Posterior vena cava (tissue), 2 donors: ENCODE data around the gene MAPK12. TPM values are rescaled to one million over a fixed set of nuclear protein-coding genes. Genes with fewer than 3 reads are reported as not detected.

ENCODE experiments used
- DNase-seq: peaks from one replicate; pipeline ENCODE4 v3.0.0-alpha.2; 2020; ENCODE audit warnings: low spot score
- intact Hi-C, 2 donors: fragments of 100-400 bp; cut with DNase I; formaldehyde crosslinking; loops; one replicate each; pipeline versions ENCODE4 v1.14.1 to v1.14.2; 2022 to 2023
- long read RNA-seq, 2 donors: library from polyadenylated mRNA; unstranded; transcript quantifications; one replicate each; pipeline ENCODE4 v2.0.0, GENCODE V29; 2020 to 2021
- total RNA-seq, 2 donors: library from RNA; stranded (reverse); fragmentation: NEBNext Ultra II Directional; extraction: Animal tissue kit (Norgen Biotek cat#: 25700); gene quantifications; one replicate each; pipeline ENCODE4 v1.2.1, GENCODE V29; 2021
- donor health status: DM: yes; HTN: yes; CAD: no.
- donor health status: DM: yes; HTN: yes; CAD: no.

The MAPK12 gene
- total RNA-seq, result 10 to 100 TPM; 10.4 to 13.2 TPM
- long read RNA-seq, donor 1, transcript MAPK12-201 (12 exons, 1,918 nt), result major isoform, 8 of 16 reads
- long read RNA-seq, donor 1, partial matches to known transcripts, result 0 of 16 reads
- long read RNA-seq, donor 1, other reads (novel, unspliced or antisense), result 6 of 16 reads
- long read RNA-seq, donor 2, partial matches to known transcripts, result 7 of 18 reads
- long read RNA-seq, donor 2, other reads (novel, unspliced or antisense), result 6 of 18 reads

DNA sequence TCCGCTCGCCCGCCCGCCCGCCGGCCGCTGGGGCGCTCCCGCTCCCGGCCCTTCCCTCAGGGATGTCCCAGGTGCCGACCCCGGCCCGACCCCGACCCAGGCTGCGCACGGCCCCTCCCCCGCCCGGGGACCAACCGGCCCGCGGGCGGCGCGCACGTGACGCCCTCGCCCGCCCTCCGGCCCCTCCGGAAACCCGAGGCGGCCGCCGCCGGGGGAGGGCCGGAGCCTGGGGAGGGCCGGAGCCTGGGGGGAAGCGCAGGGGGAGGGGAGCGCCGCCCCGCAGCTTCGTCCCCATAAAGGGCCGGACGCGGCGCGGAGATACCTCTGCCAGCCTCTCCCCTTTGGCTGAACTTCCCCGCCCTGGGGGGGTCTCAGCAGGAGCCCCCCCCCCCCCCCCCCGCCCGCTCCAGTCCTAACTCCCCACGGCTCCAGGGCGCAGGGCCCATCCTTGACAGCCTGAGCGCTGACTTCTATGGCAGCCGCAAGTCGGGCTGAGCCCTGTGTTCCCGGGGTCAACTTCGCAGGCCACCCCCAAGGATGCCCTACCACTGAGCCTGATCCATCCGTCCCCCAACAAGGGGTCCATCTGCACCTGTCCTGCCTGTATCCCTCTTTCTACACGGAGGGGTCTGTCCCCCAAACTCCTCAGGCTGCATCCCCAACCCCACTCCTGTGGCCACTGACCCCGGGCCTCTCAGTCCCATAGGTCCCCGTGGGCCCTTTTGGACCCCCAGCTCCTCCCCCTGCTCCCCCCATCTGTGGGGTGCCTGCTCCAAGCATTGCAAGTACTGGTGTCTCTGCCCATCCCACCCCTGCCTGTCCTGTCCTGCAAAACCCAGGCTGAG is at the start of gene MAPK12:
Gene MAPK12 (minus strand): TSS at position 69 of the 845 bp plus-strand sequence. CDS start 174 bp downstream, outside the sequence.
- no peak for DNase-seq
- intact Hi-C loops, result no loop called here

DNA sequence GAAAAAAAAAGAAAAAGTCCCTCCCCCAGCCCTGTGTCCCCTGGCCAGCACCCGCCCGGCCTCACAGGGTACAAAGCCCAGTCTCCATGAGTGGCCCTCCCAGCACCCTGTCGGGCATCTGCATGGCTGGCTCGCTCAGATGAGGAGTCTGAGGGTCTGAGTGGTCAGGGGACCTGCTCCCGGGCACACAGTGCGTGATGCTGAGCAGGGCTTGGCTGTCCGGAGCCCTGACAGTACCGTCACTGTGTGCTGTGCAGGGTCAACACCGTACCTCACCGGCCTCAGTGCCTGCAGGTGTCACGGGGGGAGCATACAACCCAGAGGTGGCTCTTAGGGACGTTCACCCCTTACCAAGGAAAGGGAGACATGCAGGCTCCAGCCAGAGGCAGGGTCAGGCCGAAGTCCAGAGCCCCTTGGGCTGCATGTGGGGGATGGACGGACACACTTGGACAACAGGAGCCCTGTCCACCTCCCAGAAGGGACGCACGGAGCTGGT is 49.5 kb upstream of the MAPK12 start:
- no peak for DNase-seq
- intact Hi-C loops, result no loop called here

DNA sequence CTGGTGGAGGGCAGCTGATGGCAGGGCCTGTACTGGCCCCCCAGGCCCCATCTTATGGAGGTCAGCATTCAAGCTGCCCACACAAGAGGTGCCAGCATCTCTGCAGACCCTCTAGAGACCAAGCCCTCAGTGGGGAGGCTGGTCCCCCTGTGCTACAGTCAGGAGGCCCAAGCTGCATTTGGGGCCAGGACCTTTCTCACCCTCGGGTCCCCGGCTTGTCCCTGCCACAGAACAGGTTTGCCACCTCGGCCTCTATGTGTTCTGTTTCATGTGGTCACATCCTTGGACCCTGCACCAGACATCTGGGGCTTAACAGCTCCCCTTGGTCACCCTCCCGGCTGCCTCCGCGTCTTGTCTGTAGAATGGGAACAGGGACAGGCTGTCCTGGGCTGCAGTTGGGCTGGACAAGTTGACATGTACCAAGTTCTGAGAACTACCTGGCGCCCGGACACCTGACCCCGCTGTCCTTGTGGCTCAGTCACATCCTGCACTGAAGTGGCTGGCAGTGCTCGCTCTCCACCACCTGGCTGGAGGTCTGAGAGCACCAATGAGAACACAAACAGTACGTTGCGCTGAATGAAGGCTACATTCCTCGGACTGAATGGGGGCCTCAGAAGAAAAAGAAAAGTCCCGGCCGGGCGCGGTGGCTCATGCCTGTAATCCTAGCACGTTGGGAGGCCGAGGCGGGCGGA is 48.7 kb upstream of the MAPK12 start:
- DNase-seq, result no peak
- intact Hi-C loops, result no loop called here

DNA sequence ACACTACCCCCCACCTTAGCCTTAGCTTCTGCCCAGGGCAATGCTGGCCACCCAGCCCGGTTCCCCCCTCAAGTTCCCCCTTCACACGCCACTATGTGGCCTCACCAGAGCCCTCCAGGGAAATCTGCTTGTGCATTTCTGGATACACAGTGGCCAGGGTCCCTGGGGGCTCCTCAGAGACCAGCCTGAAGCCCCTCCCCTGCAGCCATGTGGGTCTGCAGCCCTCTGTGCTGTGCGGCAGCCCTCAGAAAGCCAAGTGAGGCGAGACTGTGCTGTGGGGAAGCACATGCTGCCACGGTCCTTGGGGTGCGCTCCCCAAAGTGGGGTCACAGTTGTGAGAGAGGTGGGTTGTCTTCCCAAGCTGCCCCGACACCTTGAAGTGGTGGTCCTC is 48.1 kb upstream of the MAPK12 start:
- no peak for DNase-seq
- intact Hi-C loops, result no loop called here

DNA sequence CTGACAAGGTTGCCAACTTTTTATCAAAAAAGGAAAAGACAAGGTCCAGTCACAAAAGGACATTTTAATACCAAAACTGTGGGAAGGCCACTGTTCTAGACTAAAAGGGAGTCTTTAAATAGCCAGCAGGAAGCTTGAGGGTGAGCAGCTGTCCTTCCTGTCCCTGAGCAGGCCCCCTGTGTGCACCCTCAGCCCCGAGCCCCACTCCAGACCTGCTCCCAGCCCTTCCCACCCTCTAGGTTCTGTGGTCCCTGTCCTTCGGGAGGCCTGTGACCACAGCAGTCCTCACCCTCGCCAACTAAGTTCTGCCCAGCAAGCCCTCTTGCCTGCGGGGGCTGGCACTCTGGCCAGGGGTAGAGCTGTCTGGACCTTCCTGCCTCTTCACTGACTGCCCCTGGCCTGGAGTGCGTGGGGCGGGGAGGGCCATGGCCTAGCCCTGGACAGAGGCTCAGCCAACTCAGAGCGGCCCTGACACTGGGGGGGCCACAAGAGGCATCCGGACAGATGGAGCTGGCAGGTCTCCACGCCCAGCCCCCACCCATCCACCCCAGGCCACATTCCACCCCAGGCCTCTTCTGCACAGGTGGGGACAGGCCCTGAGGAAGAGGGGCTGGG is 47.6 kb upstream of the MAPK12 start:
- intact Hi-C loops, result no loop called here
- no peak for DNase-seq

DNA sequence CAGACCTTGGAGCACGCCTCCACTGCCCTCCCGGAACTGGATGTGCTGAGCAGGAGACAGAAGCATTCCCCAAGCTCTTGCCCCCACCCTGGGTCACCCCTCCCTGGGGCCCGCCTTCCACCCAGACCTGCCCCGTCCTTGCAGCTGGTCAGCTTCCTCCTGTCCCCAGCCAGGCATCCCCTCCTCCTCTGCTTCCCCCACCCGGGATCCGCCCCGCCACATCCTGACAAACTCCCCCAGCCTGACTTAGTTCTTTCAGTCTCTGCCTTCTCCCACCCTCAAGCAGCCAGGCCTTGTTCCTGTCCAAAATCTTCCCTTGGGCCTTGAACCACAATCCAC is 47.1 kb upstream of the MAPK12 start:
- intact Hi-C loops, result no loop called here

DNA sequence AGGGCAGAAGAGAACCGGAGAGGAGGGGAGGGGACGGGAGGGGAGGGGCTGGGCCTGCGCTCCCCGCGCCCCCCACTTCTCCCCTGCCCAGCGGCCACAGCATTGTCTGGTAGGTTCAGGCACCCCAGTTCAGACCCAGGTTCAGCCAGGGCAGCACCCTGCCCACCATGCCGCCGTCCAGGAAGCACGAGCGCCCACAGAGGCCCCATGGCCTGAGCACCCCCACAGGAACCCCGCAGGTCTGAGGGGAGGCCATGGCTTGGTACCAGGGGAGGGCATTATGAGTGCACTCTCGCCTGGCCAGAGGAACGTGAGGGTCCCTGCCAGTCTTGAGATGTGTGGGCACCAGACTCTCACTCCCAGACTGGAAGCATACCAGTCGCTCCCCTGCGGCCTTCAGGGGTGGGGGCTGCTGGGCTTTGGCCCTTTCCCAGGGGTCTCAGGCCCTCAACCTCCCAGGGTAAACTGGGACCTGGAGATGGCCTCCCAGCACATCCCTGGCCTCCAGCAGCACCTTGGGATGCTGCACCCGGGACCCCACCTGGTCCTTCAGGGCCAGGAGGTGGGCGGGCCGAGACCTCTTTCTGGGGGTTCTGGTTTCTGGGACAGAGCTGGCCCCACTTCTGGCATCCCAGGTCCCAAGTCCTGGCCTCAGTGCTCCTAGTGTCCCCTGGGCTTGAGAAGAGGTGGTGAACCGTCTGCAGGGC is 46.6 kb upstream of the MAPK12 start:
- intact Hi-C loops, result no loop called here
- no peak for DNase-seq

More for the DNA sequence above, 47.1 kb upstream of the MAPK12 start:
- peak; percentile 94 for DNase-seq

DNA sequence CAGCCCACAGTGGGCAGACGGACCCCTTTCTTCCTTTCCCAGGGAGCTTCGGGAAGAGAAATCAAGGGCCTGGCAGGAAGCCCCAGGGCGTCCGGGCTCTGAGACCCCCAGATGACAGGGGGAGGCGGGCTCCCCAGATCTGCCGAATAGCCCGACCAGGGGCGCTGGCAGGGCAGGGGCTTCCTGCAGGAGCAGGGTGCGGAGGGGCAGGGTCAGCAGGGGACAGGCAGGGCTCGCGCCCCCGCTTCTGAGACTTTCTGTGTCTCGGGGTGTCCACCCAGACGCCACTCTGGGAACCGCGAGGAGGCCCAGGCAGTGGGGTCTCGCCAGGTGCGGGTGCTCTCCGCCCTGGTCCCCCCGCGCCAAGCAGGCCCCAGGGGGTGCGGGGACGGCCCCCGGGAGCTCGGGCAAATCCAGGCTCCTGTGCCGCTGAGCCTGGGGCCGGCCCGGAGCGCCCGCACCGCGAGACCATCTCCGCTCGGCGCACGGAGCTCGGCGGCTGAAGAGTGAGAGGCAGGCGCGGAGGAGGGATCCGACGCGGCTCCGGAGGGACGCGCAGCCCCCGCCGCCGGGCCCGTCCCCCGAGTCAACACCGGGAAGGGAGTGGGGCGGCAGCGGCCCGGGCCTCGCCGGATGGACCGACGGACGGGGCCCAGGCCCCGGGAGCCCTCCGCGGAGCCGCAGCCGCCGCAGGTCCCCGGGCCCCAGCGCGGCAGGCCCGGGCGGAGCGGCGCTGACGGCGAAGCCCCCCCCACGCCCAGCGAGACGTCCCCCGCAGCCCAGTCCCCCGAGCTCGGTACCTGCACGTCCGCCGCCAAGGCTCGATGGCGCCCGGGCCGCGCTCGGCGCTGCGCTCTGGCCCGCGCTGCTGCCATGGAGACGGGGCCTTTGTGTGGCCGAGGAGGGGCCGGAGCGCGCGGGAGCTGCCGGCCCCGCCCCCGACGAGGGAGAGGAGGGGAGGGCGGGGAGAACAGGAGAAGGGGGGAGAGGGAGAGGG is 45.6 kb upstream of the MAPK12 start, which contains the start of gene PLXNB2:
Gene PLXNB2 (minus strand): TSS at position 894 of the 997 bp plus-strand sequence. CDS start 17,062 bp downstream, outside the sequence.
- intact Hi-C loops, result no loop called here
- peak; percentile 93 for DNase-seq

DNA sequence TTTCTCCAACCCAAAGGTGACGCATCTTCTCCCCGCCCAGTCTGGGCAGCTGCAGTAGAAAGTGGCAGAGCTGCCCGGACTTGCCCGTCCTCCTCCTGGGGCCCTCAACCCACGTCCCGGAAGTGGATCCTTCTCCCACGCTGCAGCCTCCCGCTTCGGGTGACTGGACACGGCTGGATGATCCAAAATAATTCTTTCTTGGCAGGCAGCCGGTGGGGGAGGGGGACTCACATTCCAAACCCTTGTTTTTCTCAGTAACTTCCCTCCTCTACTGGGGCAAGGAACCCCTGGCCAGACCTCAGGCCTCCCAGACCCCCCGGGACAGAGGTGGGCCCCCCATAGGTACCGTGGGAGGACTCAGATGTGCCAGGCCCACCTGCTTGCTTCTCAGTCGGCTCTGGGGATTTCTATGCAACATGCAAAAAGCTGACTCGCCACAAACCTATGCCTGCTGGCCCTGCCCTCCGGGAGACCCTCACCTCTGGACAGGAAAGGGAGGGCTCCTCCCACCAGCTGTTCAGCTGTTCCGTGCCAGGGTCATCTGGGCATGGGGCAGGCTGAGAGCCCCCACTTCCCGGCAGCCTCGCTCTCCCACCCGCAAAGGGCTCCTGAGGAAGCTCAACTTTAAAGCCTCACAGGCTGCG is 44.6 kb upstream of the MAPK12 start:
- peak; percentile 94 for DNase-seq
- intact Hi-C loops, result no loop called here

DNA sequence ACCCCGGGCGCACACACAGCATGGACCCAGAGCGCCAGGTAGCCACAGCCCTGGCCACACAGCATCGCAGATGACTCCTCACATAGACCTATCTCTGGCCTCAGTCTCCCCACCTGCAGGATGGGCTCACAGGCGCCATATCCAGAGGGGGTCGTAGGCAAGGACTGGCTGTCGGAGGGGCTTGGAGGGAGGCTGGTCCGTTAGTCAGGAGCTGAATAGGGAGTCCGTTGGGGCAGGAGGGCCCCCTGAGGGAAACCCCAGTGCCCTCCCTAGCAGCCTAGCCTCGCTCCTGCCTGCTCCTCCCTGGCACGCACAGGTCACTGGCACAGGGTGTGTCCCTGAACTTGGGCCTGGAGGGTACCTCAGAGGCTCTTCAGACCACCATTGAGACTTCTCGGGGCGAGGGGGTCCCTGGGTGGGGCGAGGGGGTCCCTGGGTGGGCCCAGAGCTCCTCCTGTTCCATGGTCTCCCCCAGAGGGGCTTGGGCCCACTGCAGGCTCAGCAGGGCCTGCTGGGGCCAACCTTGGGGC is 44.0 kb upstream of the MAPK12 start:
- no peak for DNase-seq
- intact Hi-C loops, result no loop called here

DNA sequence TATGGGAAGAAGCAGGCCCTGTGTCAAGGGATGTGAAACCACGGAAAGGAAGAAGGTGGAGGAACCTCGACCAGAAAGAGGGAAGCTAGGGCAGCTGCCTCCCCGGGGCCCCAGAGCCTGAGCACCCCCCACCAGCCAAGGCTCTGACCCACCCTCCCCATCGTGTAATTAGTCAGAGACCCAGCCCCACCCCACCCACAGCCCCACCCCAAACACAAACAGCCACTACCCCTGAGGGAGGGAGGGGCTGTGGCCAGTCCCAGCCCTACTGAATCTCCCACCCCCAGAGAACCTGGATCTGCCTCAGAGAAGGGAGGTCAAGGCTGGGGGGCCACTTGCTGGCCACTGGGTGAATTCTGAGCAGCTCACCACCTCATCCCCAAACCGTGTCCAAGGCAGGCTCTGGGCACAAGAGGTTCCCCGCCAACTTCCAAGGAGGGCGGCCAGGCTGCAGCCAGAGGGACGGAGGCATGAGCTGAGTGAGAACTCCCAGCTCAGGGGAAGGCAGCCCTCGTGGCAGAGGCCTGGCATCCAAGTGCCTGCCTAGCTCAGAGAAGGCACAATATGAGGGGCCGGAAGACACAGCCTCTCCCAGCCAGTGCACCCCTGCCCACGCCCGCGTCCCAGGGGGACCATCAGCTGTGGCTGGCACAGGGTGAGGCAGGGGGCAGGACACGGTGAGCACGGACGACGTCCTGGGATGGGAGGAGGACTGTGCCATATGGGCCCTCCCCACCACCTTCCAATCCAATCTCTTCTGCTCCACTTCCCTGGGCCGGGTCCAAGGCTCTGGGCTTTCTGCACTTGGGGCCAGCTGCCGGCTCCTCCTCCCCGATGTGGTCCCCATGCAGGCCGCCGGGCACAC is 43.3 kb upstream of the MAPK12 start:
- intact Hi-C loops, result no loop called here
- no peak for DNase-seq

DNA sequence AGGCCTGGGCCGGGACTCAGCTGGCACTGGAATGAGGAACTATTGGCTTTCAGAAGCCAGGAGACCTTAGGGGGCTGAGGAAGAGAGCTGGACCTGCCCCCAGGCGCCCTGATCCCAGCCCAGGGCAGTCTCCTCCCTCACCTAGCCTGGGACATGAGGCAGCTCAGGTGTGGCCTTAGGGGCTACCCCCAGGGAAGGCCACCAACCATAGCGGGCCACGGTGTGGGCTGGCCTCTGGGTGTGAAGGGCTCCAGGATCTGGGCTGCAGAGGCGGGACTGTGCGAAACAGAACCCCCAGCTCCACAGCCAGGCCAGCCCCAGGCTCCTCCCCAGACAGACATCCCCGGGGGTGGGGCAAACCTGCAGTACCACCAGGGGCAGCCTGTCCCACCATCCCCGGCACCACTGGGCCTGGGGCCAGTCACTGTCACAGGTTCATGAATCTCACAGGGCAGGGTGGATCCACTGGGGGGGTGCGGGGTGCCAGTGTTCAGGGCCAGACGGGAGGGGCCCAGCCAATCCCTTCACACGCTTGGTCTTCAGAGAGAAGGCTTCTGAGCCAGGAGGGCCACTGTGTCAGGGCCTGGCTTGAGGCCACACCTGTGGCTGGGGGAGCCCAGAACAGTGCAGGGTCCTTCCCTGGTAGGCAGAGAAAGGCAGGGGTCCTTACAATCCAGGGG is 42.5 kb upstream of the MAPK12 start:
- DNase-seq, result no peak

DNA sequence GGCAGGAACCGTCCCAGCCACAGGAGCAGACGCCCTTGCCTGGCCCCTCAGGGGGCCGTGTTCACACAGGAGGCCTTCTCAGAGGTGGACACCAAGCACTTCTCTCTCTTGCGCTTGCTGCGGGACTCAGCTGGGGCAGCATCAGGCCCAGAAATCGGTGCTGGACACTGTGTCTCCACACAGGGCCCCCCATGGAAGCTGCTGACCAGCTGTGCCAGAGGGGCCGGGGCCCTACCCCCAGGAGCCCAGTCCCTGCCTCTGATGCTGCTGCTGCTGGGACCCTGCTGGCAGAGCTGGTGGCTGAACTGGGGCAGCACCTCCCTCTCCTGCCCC is 42.0 kb upstream of the MAPK12 start:
- intact Hi-C loops, result no loop called here
- no peak for DNase-seq

More for the DNA sequence above, 42.5 kb upstream of the MAPK12 start:
- intact Hi-C loops, result no loop called here

DNA sequence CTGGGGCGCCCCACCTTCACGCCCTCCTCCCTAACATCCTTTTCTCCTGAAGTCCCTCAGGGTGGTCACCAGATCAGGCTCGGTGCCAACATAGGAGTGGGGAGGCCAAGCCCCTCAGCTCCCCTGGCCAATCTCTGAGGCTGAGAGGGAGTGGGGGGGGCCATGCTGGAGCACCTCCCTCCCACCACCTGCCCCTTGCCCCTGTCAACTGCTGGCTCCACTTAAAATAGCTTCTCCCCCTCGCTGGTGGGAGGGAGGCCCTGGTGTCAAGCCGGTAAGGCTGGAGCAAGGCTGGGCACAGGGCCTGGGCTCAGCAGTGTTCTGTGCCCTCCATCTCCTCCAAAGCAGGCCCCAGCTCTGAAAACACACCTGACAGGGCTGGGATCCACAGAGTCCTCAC is 41.1 kb upstream of the MAPK12 start:
- no peak for DNase-seq
- intact Hi-C loops, result no loop called here

DNA sequence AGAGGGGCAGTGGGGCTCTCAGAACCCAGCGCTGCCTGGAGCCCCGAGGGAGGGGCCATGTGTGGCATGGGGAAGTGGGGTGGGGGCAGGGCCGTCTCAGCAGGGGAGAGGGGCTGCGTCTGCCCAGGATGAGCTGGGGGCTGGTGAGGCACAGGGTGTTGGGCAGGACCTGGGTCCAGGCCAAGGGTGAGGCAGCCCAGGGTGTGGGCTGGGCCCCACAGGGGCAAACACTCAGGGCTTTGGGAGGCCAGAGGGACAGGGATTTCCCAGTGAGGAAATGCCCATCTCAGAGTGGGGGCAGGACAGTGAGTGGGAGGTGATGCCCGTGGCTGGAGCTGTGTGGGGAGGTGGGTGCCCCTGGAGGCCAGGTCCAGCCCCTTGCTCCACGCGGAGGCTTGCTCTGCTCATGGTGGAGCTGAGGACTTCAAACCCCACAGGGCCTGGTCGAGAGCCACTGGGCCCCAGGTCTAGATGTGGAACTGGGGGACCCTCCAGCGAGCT is 40.6 kb upstream of the MAPK12 start:
- intact Hi-C loops, result no loop called here

DNA sequence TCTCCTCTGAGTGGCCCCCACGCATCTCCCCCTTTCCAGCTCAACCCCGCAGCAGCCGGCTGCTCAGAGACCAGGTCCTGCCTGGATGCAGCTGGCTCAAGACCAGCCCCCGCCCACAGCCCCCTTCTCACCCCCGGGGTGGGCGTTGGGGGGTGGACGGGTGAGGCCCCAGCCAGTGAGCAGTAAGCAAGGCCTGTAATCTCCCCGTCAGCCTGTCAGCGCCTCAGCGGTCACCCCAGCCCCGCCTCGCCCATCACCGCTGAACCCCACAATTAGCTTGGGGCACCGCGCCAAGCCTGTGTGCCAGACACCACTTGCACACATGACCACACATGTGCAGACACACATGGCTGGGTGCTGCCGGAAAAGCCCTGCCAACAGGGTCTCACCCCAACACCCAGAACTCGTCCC is 40.1 kb upstream of the MAPK12 start:
- intact Hi-C loops, result no loop called here
- no peak for DNase-seq

More for the DNA sequence above, 40.6 kb upstream of the MAPK12 start:
- DNase-seq, result no peak
